GM18499 (cell line): ENCODE data around the gene WDFY2.
"Not testable (repeated sequence)": the region's sequence is repeated elsewhere in the genome, so short reads cannot be mapped to it uniquely, and the experiment has no call there.

ENCODE experiments used
- ATAC-seq: cut with Tn5 transposase; IDR thresholded peaks from one replicate; pipeline ENCODE4 v1.9.1; 2021; ENCODE audit warnings: moderate number of reproducible peaks; ENCODE audit not compliant: insufficient read depth, unreplicated experiment

Gene WDFY2

GRCh38 chr13:51562011-51562671 is 22.1 kb upstream of the WDFY2 start:
- peak; percentile 59 for ATAC-seq

GRCh38 chr13:51564252-51564651 is 20.0 kb upstream of the WDFY2 start:
- no peak for ATAC-seq

GRCh38 chr13:51564671-51565070 is 19.6 kb upstream of the WDFY2 start:
- ATAC-seq = no peak

DNA sequence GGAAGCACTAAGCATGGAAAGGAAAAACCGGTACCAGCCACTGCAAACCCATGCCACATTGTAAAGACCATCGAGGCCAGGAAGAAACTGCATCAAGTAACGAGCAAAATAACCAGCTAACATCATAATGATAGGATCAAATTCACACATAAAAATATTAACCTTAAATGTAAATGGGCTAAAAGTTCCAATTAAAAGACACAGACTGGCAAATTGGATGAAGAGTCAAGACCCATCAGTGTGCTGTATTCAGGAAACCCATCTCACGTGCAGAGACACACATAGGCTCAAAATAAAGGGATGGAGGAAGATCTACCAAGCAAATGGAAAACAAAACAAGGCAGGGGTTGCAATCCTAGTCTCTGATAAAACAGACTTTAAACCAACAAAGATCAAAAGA is 15.3 kb upstream of the WDFY2 start:
- ATAC-seq = not testable (repeated sequence)

DNA sequence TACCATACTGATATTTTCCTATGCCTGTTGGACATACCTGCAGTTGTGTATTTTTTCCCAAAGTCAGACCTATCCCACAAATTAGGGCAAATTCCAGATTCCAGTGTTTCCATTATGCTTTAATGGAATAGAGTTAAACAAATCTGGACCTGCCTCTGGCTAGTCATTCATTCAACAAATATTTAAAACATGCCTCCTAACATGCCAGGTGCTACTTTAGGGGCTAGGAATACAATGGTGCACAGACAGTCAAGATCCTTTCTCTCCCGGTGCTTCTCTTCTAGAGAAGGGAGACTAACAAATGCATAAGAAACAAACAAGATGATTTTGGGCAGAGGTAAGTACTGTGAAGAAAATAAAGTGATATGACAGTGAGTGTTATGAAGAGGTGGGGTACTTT is 7.5 kb upstream of the WDFY2 start:
- ATAC-seq = no peak

DNA sequence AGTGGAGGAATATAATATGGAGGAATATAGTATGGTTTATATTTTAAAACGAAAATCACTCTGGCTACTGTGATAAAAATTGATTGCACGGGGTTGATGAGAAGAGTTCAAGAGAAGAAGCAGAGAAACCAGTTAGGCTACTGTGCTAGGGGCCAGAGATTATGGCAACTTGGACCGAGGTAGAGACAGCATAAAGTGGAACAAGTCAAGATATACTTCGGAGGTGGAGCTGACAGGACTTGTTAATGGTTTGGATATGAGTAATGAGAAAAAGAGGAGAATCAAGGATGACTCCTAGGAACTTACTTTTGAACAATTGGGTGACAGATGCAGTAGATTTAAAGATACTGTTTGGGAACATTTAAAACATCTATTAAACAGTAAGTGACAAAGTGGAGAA is 6.6 kb upstream of the WDFY2 start:
- no peak for ATAC-seq

DNA sequence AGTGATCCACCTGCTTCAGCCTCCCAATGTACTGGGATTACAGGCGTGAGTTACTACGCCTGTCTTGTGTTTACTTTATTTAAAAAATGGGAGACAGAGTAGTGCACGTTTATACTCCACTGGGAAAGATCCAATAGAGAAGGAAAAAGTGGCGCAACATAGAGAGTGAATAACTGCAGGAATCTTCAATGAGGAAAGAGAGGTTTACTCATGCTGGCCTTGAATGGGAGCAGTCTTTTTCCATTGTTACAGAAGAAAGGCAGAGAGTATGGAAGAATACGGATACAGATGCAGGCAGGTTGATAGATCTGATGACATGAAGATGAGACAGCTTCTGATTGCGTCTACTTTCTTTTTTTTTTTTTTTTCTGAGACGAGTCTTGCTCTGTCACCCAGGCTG is 4.6 kb upstream of the WDFY2 start:
- ATAC-seq = no peak

DNA sequence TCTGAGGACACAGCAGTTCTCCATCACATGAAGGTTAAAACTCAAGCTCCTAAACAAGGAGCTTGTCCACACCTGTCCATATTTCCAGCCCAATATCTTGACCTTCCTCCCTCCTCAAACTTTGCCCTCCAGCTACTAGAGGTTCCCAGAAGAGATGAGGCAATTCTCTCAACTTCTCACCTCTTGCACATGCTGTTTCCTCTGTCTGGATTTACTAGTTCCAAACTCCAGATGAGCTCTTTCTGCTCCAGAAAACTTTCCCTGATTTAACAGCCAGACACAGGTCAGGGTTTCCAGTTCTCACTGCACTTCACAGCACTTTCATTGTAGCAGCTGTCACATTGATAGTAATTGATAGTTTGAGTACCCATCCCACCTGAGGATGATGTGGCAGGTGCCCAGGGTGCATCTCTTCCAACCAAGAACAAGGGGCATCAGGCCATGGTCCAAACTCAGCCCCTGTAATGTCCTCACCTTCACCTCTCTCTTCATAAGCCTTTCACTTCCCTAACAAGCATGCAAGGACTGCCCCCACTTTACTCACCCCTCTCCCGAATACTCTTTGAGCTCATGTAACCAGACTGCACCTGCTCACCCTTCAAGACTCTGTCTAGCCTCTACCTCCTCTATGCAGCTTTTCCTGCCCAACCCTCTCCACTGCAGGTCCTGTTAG is 3.0 kb upstream of the WDFY2 start:
- ATAC-seq = no peak

- ATAC-seq = no peak
Measured at GRCh38 chr13:51583469-51583874, 790 bp upstream of the WDFY2 start.

- peak; percentile 13 for ATAC-seq
Measured at GRCh38 chr13:51584731-51585672, 740 bp downstream of the WDFY2 start.

GRCh38 chr13:51585696-51586095 is 1.4 kb downstream of the WDFY2 start:
- no peak for ATAC-seq

GRCh38 chr13:51587372-51587771 is 3.1 kb downstream of the WDFY2 start:
- ATAC-seq = no peak

GRCh38 chr13:51588406-51588949 is 4.2 kb downstream of the WDFY2 start:
- no peak for ATAC-seq

DNA sequence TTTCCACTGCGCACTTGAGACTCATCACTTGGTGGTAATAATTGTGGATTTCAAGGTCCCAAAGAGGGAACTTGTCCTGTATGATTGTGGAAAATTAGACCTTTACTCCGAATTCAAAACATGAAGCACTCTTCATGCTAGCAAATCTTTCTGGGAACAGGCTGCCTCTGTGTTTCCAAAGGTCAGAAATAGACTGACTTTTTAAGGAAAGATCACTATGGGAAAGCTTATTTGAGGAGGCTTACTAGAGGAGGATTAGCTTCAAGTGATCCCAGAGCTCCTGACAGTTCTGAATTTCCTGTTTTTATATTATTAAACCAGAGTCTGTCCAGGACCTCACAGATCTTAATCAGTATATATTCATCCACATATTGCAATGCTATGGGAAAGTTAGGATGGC is 5.5 kb downstream of the WDFY2 start:
- no peak for ATAC-seq

DNA sequence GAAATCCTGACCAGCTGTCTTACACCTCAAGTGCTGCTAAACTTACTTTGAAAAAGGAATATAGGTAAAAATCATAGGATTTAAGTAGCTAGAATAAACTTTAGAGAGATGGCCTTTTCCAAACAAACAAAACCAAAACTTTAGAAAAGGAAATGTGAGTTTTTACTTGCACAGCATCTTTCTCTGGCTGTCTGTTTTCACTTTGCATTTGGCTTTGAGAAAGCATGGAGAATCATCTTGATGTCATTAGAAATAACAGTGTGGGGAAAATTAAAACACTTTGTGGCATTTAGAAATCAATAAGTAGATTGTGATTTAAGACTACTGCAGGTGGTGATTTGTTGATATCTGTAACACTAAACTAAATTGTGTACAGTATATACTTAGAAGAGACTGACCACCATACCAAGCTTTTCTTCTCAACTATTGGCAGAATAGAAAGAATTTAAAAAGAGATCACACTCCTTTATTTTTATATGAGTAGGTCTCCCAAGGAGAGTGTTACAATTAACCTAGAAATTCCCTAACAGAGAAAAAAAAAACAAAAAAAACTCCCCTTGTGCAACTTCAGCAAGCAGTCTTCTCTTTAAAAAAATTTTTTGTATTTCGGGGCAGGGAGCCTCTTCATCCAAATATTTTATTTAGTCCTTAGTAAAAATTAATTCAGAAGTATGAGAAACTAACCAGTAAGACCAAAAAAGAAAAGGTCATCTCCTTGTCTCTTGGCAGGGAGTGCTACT is 6.1 kb downstream of the WDFY2 start:
- ATAC-seq = no peak

GRCh38 chr13:51590971-51591627 is 6.8 kb downstream of the WDFY2 start:
- no peak for ATAC-seq

DNA sequence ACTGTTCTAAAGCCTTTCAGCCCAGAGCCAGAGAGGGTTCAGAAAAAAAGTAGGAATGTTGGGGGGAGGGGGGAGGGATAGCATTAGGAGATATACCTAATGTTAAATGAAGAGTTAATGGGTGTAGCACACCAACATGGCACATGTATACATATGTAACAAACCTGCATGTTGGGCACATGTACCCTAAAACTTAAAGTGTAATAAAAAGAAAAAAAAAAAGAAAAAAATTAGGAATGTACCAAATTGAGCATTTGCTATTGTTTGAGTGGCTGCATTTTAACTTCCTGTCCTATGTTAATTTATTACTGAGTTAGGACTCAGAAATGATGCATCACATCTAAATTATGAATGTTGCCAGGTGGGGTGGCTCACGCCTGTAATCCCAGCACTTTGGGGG is 7.7 kb downstream of the WDFY2 start:
- not testable (repeated sequence) for ATAC-seq

GRCh38 chr13:51594432-51594831 is 10.2 kb downstream of the WDFY2 start:
- ATAC-seq = no peak

- ATAC-seq = no peak
Measured at GRCh38 chr13:51595416-51595815, 11.2 kb downstream of the WDFY2 start.

- no peak for ATAC-seq
Measured at GRCh38 chr13:51596541-51596940, 12.3 kb downstream of the WDFY2 start.
